K562 (cell line): ENCODE measurements around the gene GPR37. TPM values are rescaled to one million over a fixed set of nuclear protein-coding genes. Genes with fewer than 3 reads are reported as not detected.

Source experiments
- ATAC-seq: fragments of 200-7000 bp; cut with Tn5 transposase; 3 replicates; pipeline ENCODE4 v1.9.1; 2020; ENCODE audit warnings: moderate library complexity
- BruUV-seq: library from RNA; stranded (reverse); fragments of 400-500 nt; replicated peaks from 2 replicates; lab custom pipeline; 2021; lab: Mats Ljungman, UMichigan
- CTCF ChIA-PET: fragments of 300-600 bp; formaldehyde crosslinking; extraction: SDS; loops from one replicate; lab custom pipeline; 2021; ENCODE audit warnings: low intra/inter-chr PET ratio; lab: Yijun Ruan, JAX
- POLR2A ChIA-PET: fragments of 300-600, 350-650 bp; sonication (Branson Sonifier 250); formaldehyde crosslinking; extraction: SDS; loops from one replicate; lab custom pipeline; 2021; ENCODE audit warnings: antibody characterized with exemption, inconsistent platforms; lab: Yijun Ruan, JAX
- DNase-seq, 4 experiments: peaks; one replicate each; pipeline versions ENCODE4 v3.0.0 to v3.0.0-alpha.2; 2011 to 2018; ENCODE audit warnings: low spot score in 3 of 4, mixed read lengths in 3 of 4; ENCODE audit errors: extremely low read depth in 1 of 4
- FAIRE-seq: peaks from 2 replicates; lab custom pipeline; 2011; peaks lifted over from hg19 to GRCh38; lab: Jason Lieb, UNC
- H2AFZ ChIP-seq: 2 replicates; pipeline ENCODE4 v1.6.0; 2011; ENCODE audit warnings: low read depth, low read length, control low read depth, inconsistent platforms
- H3K27ac ChIP-seq: fragments of 200-600 bp; 3 replicates; pipeline ENCODE4 v1.8.0; 2011; ENCODE audit warnings: low read depth, mild to moderate bottlenecking, control low read depth, inconsistent platforms, low read length, moderate library complexity, mixed read lengths; ENCODE audit errors: extremely low read depth
- H3K27me3 ChIP-seq, 2 experiments: fragments of 300-600 bp in 1 of 2; 2 replicates in 1 of 2; 3 replicates in 1 of 2; pipeline versions ENCODE4 v1.6.0 to v1.8.0; 2011; ENCODE audit warnings: inconsistent platforms in 2 of 2, low read length in 2 of 2, mild to moderate bottlenecking in 1 of 2, mixed read lengths in 1 of 2, moderate library complexity in 1 of 2; ENCODE audit not compliant: control insufficient read depth in 2 of 2, insufficient read depth in 2 of 2
- H3K36me3 ChIP-seq: fragments of 300-600 bp; 3 replicates; pipeline ENCODE4 v1.8.0; 2011; ENCODE audit warnings: mild to moderate bottlenecking, low read length, inconsistent platforms; ENCODE audit not compliant: control insufficient read depth, insufficient read depth
- H3K4me1 ChIP-seq, 2 experiments: fragments of 200-600 bp in 1 of 2; replicated peaks in 1 of 2; 2 replicates in 1 of 2; 3 replicates in 1 of 2; pipeline versions ENCODE4 v1.5.1 to v1.8.0; 2011; ENCODE audit warnings: inconsistent platforms in 2 of 2, low read length in 2 of 2, mild to moderate bottlenecking in 1 of 2, mixed read lengths in 1 of 2, moderate library complexity in 1 of 2; ENCODE audit not compliant: control insufficient read depth in 2 of 2, insufficient read depth in 2 of 2
- H3K4me2 ChIP-seq: 2 replicates; pipeline ENCODE4 v1.6.1; 2011; ENCODE audit warnings: low read length, control low read depth, inconsistent platforms, mixed read lengths; ENCODE audit not compliant: insufficient read depth
- H3K4me3 ChIP-seq: fragments of 200-600 bp; sonication (generic), shearing (Covaris generic); 2 replicates; pipeline ENCODE4 v1.5.1; 2016; ENCODE audit warnings: control low read depth, inconsistent platforms
- H3K79me2 ChIP-seq: fragments of 200-600 bp; 3 replicates; pipeline ENCODE4 v1.8.0; 2011; ENCODE audit warnings: low read length, inconsistent platforms; ENCODE audit not compliant: control insufficient read depth, insufficient read depth
- H3K9ac ChIP-seq, 2 experiments: 2 replicates each; pipeline versions ENCODE4 v1.6.0 to v1.6.1; 2011; ENCODE audit warnings: low read depth in 2 of 2, low read length in 2 of 2, control low read depth in 1 of 2, inconsistent platforms in 1 of 2, mild to moderate bottlenecking in 1 of 2, mixed read lengths in 1 of 2; ENCODE audit not compliant: insufficient read depth in 1 of 2
- H3K9me1 ChIP-seq: one replicate; pipeline ENCODE4 v1.6.0; 2011; ENCODE audit warnings: inconsistent platforms, mild to moderate bottlenecking, low read length, moderate library complexity; ENCODE audit not compliant: control insufficient read depth, insufficient read depth
- H3K9me3 ChIP-seq: replicated peaks from 2 replicates; pipeline ENCODE4 v1.5.1; 2011; ENCODE audit warnings: low read depth, low read length, inconsistent platforms; ENCODE audit not compliant: control insufficient read depth, insufficient read depth
- H4K20me1 ChIP-seq: replicated peaks from 2 replicates; pipeline ENCODE4 v1.6.1; 2011; ENCODE audit warnings: low read length, inconsistent platforms, mixed read lengths; ENCODE audit not compliant: control insufficient read depth, insufficient read depth
- ARID2 ChIP-seq: fragments of 450-650 bp; IDR thresholded peaks from 2 replicates; pipeline ENCODE4 v1.6.1; 2017; ENCODE audit warnings: antibody characterized with exemption, mild to moderate bottlenecking
- HMGN3 ChIP-seq: IDR thresholded peaks from 2 replicates; pipeline ENCODE4 v1.6.1; 2011; ENCODE audit warnings: borderline replicate concordance, low read depth, mild to moderate bottlenecking, mixed read lengths, low read length; ENCODE audit not compliant: insufficient read length; ENCODE audit errors: extremely low read depth
- KDM1A ChIP-seq, 2 experiments: fragments of 450-650 bp; IDR thresholded peaks; 2 replicates each; pipeline ENCODE4 v1.6.1; 2016; ENCODE audit warnings: mild to moderate bottlenecking in 2 of 2
- POLR3G ChIP-seq: IDR thresholded peaks from 2 replicates; pipeline ENCODE4 v1.6.1; 2011; ENCODE audit not compliant: insufficient read length, insufficient replicate concordance; ENCODE audit errors: extremely low read depth
- SIN3A ChIP-seq, 2 experiments: fragments of 150-350 bp in 1 of 2; IDR thresholded peaks; 2 replicates each; pipeline ENCODE4 v1.6.1; 2011 to 2016; ENCODE audit warnings: borderline replicate concordance in 2 of 2, low read depth in 2 of 2, low read length in 2 of 2, mild to moderate bottlenecking in 2 of 2, moderate library complexity in 2 of 2; ENCODE audit not compliant: control insufficient read depth in 1 of 2
- SMAD3 ChIP-seq: fragments of 450-650 bp; formaldehyde crosslinking; conservative IDR thresholded peaks from 2 replicates; pipeline ENCODE4 v1.4.0; 2020; ENCODE audit warnings: mild to moderate bottlenecking
- SRSF1 ChIP-seq: fragments of 200-400 bp; formaldehyde crosslinking; IDR thresholded peaks from 2 replicates; pipeline ENCODE4 v1.6.1; 2017; ENCODE audit warnings: mild to moderate bottlenecking, low read depth, low read length, moderate library complexity
- XRCC5 ChIP-seq: fragments of 200-400 bp; formaldehyde crosslinking; IDR thresholded peaks from 2 replicates; pipeline ENCODE4 v1.6.1; 2017; ENCODE audit warnings: low read depth, mild to moderate bottlenecking, low read length
- ZNF830 ChIP-seq: fragments of 250-450 bp; sonication (Bioruptor Pico); IDR thresholded peaks from 2 replicates; pipeline ENCODE4 v1.5.0; 2021; ENCODE audit warnings: mild to moderate bottlenecking
- WGBS: fragments of 100-300 bp; shearing (Covaris generic); methylation state at CpG from one replicate; pipeline ENCODE4 v1.1.6; 2016; ENCODE audit warnings: low coverage, mixed read lengths; ENCODE audit not compliant: insufficient coverage; ENCODE audit errors: missing lambda C conversion rate; 5-methylcytosine and 5-hydroxymethylcytosine counted together
- in situ Hi-C: fragments of 300-500 bp; cut with MboI; formaldehyde crosslinking; loops from 4 replicates; pipeline ENCODE4 v1.15.0; 2018; ENCODE audit warnings: inconsistent platforms, mixed read lengths
- intact Hi-C: fragments of 100-400 bp; cut with micrococcal nuclease; formaldehyde crosslinking; loops from 2 replicates; pipeline ENCODE4 v1.14.2; 2022
- polyA plus RNA-seq, 8 experiments: library from polyadenylated mRNA; depleted of rRNA in 4 of 8; stranded (reverse) in 5 of 8; unstranded in 3 of 8; fragments of >200 nt; fragmentation: Nextera tagmentation in 2 of 8; fragmentation: Illumina TruSeq in 1 of 8; extraction: Ambion mirVana in 2 of 8; extraction: Trizol in 1 of 8; gene quantifications; 2 replicates each; pipeline versions ENCODE4 v1.2.1 to v1.2.3, GENCODE V29; 2011 to 2014; ENCODE audit warnings: inconsistent platforms in 1 of 8, missing spikeins in 1 of 8
- total RNA-seq, 7 experiments: library from RNA; depleted of rRNA in 6 of 7; stranded (reverse); fragments of >200 nt in 6 of 7; fragmentation: Illumina TruSeq in 2 of 7; extraction: Trizol in 2 of 7; gene quantifications; 2 replicates each; pipeline versions ENCODE4 v1.2.1 to v1.2.3, GENCODE V29; 2011 to 2021; ENCODE audit warnings: low replicate concordance in 1 of 7
- TF ChIP-seq, protein P1 (sequence below): fragments of 450-650 bp; IDR thresholded peaks from 2 replicates; pipeline ENCODE4 v1.6.1; 2017; ENCODE audit warnings: mild to moderate bottlenecking, moderate library complexity
- TF ChIP-seq, protein P2 (sequence below): fragments of 450-650 bp; formaldehyde crosslinking; IDR thresholded peaks from 2 replicates; pipeline ENCODE4 v1.4.0; 2020; ENCODE audit warnings: mild to moderate bottlenecking, moderate library complexity
- TF ChIP-seq, protein P3 (sequence below): fragments of 450-650 bp; IDR thresholded peaks from 2 replicates; pipeline ENCODE4 v1.6.1; 2018; ENCODE audit warnings: mild to moderate bottlenecking, low read depth; ENCODE audit not compliant: partially characterized antibody

Gene GPR37
- total and polyA plus RNA-seq, 9 of the 15 experiments (the other 6 are each of a cell fraction or from before 2014, with no cell fraction given): 0.03 TPM; not detected in 8

DNA sequence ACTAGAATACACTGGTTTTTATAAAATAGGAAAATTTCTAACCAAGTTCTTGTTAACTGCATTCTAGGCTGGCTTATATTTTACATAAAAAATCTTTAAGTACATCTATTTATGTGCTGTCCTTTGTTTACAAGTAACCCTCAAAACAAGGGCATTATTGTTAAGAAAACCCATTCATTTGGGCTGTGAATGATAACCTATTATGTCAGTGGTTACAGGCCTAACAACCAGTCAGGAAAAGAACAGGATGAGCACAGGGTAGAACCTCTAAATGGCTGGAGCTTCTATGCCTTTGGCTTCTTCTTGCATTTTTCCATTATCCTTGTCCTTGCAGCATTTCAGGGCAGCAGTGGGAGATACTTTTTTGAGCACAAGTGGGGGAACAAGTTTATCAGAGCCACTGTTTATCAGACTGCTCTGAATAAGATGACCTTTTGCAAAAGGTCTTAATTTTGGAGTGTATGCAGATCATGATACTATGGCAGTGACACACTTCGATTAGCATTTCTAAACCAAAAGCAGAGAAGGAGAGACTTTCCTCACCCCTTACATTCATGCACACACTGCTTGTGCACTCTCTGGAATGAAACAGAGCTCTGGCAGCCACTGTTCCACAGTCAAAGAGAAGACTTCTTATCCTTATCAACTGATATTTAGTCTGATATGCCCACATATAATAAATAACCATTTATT lies 10.9 kb downstream of the GPR37 start:
- Histone ChIP-seq H3K4me1 (no peaks in the 10 kb centered on the region), H3K9me1 (no peaks in the 10 kb centered on the region), H2AFZ (no peak overlapping the region), H3K9me3 (no peaks in the 10 kb centered on the region), H3K27me3 (no peaks in the 10 kb centered on the region), H3K4me2 (no peak overlapping the region), H3K9ac (no peak overlapping the region), H3K79me2 (no peaks in the 10 kb centered on the region), H4K20me1 (no peaks in the 10 kb centered on the region), H3K4me3 (no peak overlapping the region), H3K36me3 (no peaks in the 10 kb centered on the region), H3K27ac (no peak overlapping the region)
- DNase-seq (no peak), FAIRE-seq (no peak), ATAC-seq (no peak)
- ChIA-PET POLR2A (no interaction called here), CTCF (interaction anchor here (0.6 kb wide), 1 partner anchor 27 kb away, joined by 3 read pairs; no protein-coding TSS in a partner anchor)
- BruUV-seq: no TSS peak
- in situ Hi-C loops (no loop called here), intact Hi-C loops (no loop called here)
- no peak for TF ChIP-seq SIN3A (IDR thresholded peaks at IDR 0.05; ENCODE audit: borderline replicate concordance in 2 of 2, control insufficient read depth in 1 of 2, low read depth in 2 of 2, low read length in 2 of 2)
- TF ChIP-seq, protein P1, sequence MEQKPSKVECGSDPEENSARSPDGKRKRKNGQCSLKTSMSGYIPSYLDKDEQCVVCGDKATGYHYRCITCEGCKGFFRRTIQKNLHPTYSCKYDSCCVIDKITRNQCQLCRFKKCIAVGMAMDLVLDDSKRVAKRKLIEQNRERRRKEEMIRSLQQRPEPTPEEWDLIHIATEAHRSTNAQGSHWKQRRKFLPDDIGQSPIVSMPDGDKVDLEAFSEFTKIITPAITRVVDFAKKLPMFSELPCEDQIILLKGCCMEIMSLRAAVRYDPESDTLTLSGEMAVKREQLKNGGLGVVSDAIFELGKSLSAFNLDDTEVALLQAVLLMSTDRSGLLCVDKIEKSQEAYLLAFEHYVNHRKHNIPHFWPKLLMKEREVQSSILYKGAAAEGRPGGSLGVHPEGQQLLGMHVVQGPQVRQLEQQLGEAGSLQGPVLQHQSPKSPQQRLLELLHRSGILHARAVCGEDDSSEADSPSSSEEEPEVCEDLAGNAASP: no peak
- no peak for TF ChIP-seq KDM1A (IDR thresholded peaks at IDR 0.05)
- no peak for TF ChIP-seq ARID2
- TF ChIP-seq, protein P2, sequence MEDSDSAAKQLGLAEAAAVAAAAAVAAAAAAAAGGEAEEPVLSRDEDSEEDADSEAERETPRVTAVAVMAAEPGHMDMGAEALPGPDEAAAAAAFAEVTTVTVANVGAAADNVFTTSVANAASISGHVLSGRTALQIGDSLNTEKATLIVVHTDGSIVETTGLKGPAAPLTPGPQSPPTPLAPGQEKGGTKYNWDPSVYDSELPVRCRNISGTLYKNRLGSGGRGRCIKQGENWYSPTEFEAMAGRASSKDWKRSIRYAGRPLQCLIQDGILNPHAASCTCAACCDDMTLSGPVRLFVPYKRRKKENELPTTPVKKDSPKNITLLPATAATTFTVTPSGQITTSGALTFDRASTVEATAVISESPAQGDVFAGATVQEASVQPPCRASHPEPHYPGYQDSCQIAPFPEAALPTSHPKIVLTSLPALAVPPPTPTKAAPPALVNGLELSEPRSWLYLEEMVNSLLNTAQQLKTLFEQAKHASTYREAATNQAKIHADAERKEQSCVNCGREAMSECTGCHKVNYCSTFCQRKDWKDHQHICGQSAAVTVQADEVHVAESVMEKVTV (CRISPR knock-in tag): no peak
- TF ChIP-seq POLR3G: no peak
- no peak for TF ChIP-seq ZNF830 (CRISPR knock-in tag)
- TF ChIP-seq XRCC5: no peak
- TF ChIP-seq HMGN3: no peak
- TF ChIP-seq, protein P3, sequence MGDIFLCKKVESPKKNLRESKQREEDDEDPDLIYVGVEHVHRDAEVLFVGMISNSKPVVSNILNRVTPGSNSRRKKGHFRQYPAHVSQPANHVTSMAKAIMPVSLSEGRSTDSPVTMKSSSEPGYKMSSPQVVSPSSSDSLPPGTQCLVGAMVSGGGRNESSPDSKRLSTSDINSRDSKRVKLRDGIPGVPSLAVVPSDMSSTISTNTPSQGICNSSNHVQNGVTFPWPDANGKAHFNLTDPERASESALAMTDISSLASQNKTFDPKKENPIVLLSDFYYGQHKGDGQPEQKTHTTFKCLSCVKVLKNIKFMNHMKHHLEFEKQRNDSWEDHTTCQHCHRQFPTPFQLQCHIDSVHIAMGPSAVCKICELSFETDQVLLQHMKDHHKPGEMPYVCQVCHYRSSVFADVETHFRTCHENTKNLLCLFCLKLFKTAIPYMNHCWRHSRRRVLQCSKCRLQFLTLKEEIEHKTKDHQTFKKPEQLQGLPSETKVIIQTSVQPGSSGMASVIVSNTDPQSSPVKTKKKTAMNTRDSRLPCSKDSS: no peak
- no peak for TF ChIP-seq SRSF1
- TF ChIP-seq SMAD3 (CRISPR knock-in tag): no peak
- WGBS: 0% methylated on average over 1 of the region's 1 CpG
